ENCODE results near the gene ZNF521. TPM values are rescaled to one million over a fixed set of nuclear protein-coding genes. Genes with fewer than 3 reads are reported as not detected.

The ZNF521 gene
- total and polyA plus RNA-seq, 10 of the 15 experiments (the other 5 are each of a cell fraction or from before 2014, with no cell fraction given) = 0.02 to 0.05 (median 0.04) TPM; not detected in 6

GRCh38 chr18:25097057-25097456 lies 254.9 kb downstream of the ZNF521 start (continued):
- TF ChIP-seq BCLAF1 (IDR thresholded peaks at IDR 0.05) (no peak), ATF7 (IDR thresholded peaks at IDR 0.05; ENCODE audit: low read depth) (no peak), MTA2 (IDR thresholded peaks at IDR 0.05; ENCODE audit: low read depth) (no peak), NR2C1 (IDR thresholded peaks at IDR 0.05) (no peak), CBX3 (IDR thresholded peaks at IDR 0.05; ENCODE audit: borderline replicate concordance, low read depth) (no peak), CEBPB (IDR thresholded peaks at IDR 0.05; ENCODE audit: borderline replicate concordance in 1 of 2, low read depth in 2 of 2, low read length in 2 of 2) (no peak), FOXM1 (IDR thresholded peaks at IDR 0.05; ENCODE audit: low read depth, low read length) (no peak), SUZ12 (IDR thresholded peaks at IDR 0.05; ENCODE audit: unreplicated experiment) (no peak)

GRCh38 chr18:25093141-25093540 lies 258.8 kb downstream of the ZNF521 start:
- Histone ChIP-seq H3K4me1 (ENCODE audit: control insufficient read depth, insufficient read depth, low read length) (no peaks in the 10 kb centered on the region), H4K20me1 (ENCODE audit: control insufficient read depth, insufficient read depth) (no peaks in the 10 kb centered on the region), H3K27ac (ENCODE audit: control insufficient read depth, insufficient read depth) (no peak overlapping the region), H3K79me2 (ENCODE audit: control insufficient read depth, insufficient read depth, low read length) (no peaks in the 10 kb centered on the region), H3K9me3 (replicated peaks; ENCODE audit: control insufficient read depth, insufficient read depth, low read length) (no peaks in the 10 kb centered on the region), H3K9ac (ENCODE audit: control insufficient read depth, insufficient read depth, low read length) (no peak overlapping the region), H3K4me2 (ENCODE audit: control insufficient read depth, insufficient read depth) (no peak overlapping the region), H3K27me3 (replicated peaks in 1 of 2; ENCODE audit: control insufficient read depth in 2 of 2, insufficient read depth in 2 of 2, low read length in 1 of 2) (no peaks in the 10 kb centered on the region), H3K36me3 (ENCODE audit: control insufficient read depth in 2 of 2, insufficient read depth in 2 of 2, low read length in 1 of 2) (no peaks in the 10 kb centered on the region), H2AFZ (ENCODE audit: control insufficient read depth, low read depth, low read length) (no peak overlapping the region), H3K4me3 (no peak overlapping the region)
- DNase-seq (ENCODE audit: low read depth, low spot score) (no peak), FAIRE-seq (no peak), ATAC-seq (no peak)
- TF ChIP-seq SREBF1 (IDR thresholded peaks at IDR 0.05; ENCODE audit: low read length) (no peak), RBBP5 (conservative IDR thresholded peaks at IDR 0.05) (no peak), ZZZ3 (IDR thresholded peaks at IDR 0.05; ENCODE audit: control insufficient read depth, insufficient read length, low read depth) (no peak), ETV6 (conservative IDR thresholded peaks at IDR 0.05 in 1 of 2, IDR thresholded peaks at IDR 0.05 in 1 of 2; ENCODE audit: borderline replicate concordance in 1 of 2, low read depth in 1 of 2) (no peak), PML (IDR thresholded peaks at IDR 0.05; ENCODE audit: low read length) (no peak), SMAD5 (IDR thresholded peaks at IDR 0.05; ENCODE audit: low read depth) (no peak), SIX5 (IDR thresholded peaks at IDR 0.05; ENCODE audit: low read depth, low read length, severe bottlenecking) (no peak), TAF1 (IDR thresholded peaks at IDR 0.05; ENCODE audit: borderline replicate concordance, low read depth, low read length) (no peak), CEBPB (IDR thresholded peaks at IDR 0.05; ENCODE audit: borderline replicate concordance in 1 of 2, low read depth in 2 of 2, low read length in 2 of 2) (no peak)
- intact Hi-C loops (cut with micrococcal nuclease; ENCODE audit: unreplicated experiment) = no loop called here
- no TSS peak for BruUV-seq (replicated peaks)
- ChIA-PET SMC1A (ENCODE audit: uncharacterized antibody, unreplicated experiment) (no interaction called here), POLR2A (no interaction called here), CTCF (no interaction called here), RAD21 (ENCODE audit: unreplicated experiment) (no interaction called here)
- in situ Hi-C loops (cut with MboI) = no loop called here
- 15% methylated on average over 3 of the region's 3 CpGs for WGBS (ENCODE audit: insufficient coverage, insufficient replicate concordance, low lambda C conversion rate, missing lambda C conversion rate)
